HG02852 (cell line): Measurements from ENCODE around the gene FHIT.

Source experiments
- ATAC-seq: cut with Tn5 transposase; IDR thresholded peaks from one replicate; pipeline ENCODE4 v1.9.1; 2021; ENCODE audit warnings: mild to moderate bottlenecking, moderate library complexity; ENCODE audit not compliant: unreplicated experiment

Gene FHIT

GRCh38 chr3:60531759-60532158, 719.5 kb downstream of the FHIT start:
- no peak for ATAC-seq

GRCh38 chr3:60528651-60529050, 722.6 kb downstream of the FHIT start:
- no peak for ATAC-seq

- no peak for ATAC-seq
These were observed 727.7 kb downstream of the FHIT start for GRCh38 chr3:60523536-60523935.

GRCh38 chr3:60517134-60517533, 734.1 kb downstream of the FHIT start:
- no peak for ATAC-seq

GRCh38 chr3:60514866-60515265, 736.4 kb downstream of the FHIT start:
- no peak for ATAC-seq

- ATAC-seq = no peak
These were observed 737.1 kb downstream of the FHIT start for GRCh38 chr3:60514085-60514649.

- no peak for ATAC-seq
These were observed 738.0 kb downstream of the FHIT start for GRCh38 chr3:60513241-60513640.

GRCh38 chr3:60512506-60512905, 738.7 kb downstream of the FHIT start:
- ATAC-seq = no peak

- no peak for ATAC-seq
These were observed 741.8 kb downstream of the FHIT start for GRCh38 chr3:60509471-60509870.

- ATAC-seq = no peak
These were observed 746.3 kb downstream of the FHIT start for GRCh38 chr3:60504827-60505457.

GRCh38 chr3:60501314-60501713, 749.9 kb downstream of the FHIT start:
- no peak for ATAC-seq

- no peak for ATAC-seq
These were observed 753.4 kb downstream of the FHIT start for GRCh38 chr3:60497902-60498301.

- no peak for ATAC-seq
These were observed 760.3 kb downstream of the FHIT start for GRCh38 chr3:60490992-60491391.

GRCh38 chr3:60475096-60475495, 776.2 kb downstream of the FHIT start:
- no peak for ATAC-seq

GRCh38 chr3:60469481-60469880, 781.8 kb downstream of the FHIT start:
- ATAC-seq = no peak

- ATAC-seq = no peak
These were observed 787.6 kb downstream of the FHIT start for GRCh38 chr3:60463685-60464084.

GRCh38 chr3:60461267-60461666, 790.0 kb downstream of the FHIT start:
- no peak for ATAC-seq

GRCh38 chr3:60456180-60456579, 795.1 kb downstream of the FHIT start:
- ATAC-seq = no peak

GRCh38 chr3:60453326-60453725, 797.9 kb downstream of the FHIT start:
- ATAC-seq = no peak

- ATAC-seq = no peak
These were observed 802.6 kb downstream of the FHIT start for GRCh38 chr3:60448696-60449095.

GRCh38 chr3:60445446-60445845, 805.8 kb downstream of the FHIT start:
- ATAC-seq = no peak

- no peak for ATAC-seq
These were observed 806.3 kb downstream of the FHIT start for GRCh38 chr3:60444898-60445437.

- ATAC-seq = no peak
These were observed 810.4 kb downstream of the FHIT start for GRCh38 chr3:60440869-60441268.
